ENCODE data around the gene SLC30A7. TPM values are rescaled to one million over a fixed set of nuclear protein-coding genes. Genes with fewer than 3 reads are reported as not detected.

The SLC30A7 gene
- polyA plus RNA-seq, 3 donors: 9.2 to 23.3 (median 17.6) TPM

- Histone ChIP-seq H3K27ac (ENCODE audit: low read depth in 1 of 2, low read length in 2 of 2) (peak overlapping the region in 1 of 2 donors; percentile 27), H3K79me2 (ENCODE audit: insufficient read depth, low read length) (no peaks in the 10 kb centered on the region), H3K9me3 (replicated peaks in 1 of 2; ENCODE audit: control insufficient read depth in 1 of 2, insufficient read depth in 1 of 2, low read length in 2 of 2) (no peaks in the 10 kb centered on the region), H3K4me2 (replicated peaks; ENCODE audit: extremely low read depth, low read length, poor library complexity, severe bottlenecking) (peak overlapping the region; percentile 17), H3K27me3 (ENCODE audit: control insufficient read depth in 2 of 2, insufficient read depth in 2 of 2, low read length in 2 of 2) (no peaks in the 10 kb centered on the region), H3K9ac (ENCODE audit: insufficient read depth, low read length, poor library complexity, severe bottlenecking) (no peak overlapping the region), H2AFZ (ENCODE audit: insufficient read depth, low read depth, low read length, poor library complexity, severe bottlenecking) (no peak overlapping the region), H3K4me3 (replicated peaks in 1 of 3; ENCODE audit: low read depth in 2 of 3, low read length in 3 of 3) (no peak overlapping the region), H3K36me3 (replicated peaks in 1 of 2; ENCODE audit: control insufficient read depth in 1 of 2, insufficient read depth in 2 of 2, low read length in 2 of 2) (peaks cover 3 to 12% of the 10 kb centered on the region in 2 donors), H3K4me1 (ENCODE audit: control insufficient read depth in 1 of 2, insufficient read depth in 2 of 2, low read length in 2 of 2) (peaks cover 38 to 58% of the 10 kb centered on the region in 2 donors), H4K20me1 (ENCODE audit: insufficient read depth, low read length) (no peaks in the 10 kb centered on the region)
- peaks cover 17 to 18% of the 10 kb centered on the region in 2 donors for H3K36me3 Mint-ChIP-seq
- intact Hi-C loops (cut with micrococcal nuclease): no loop called here
- no peak for TF ChIP-seq CTCF (IDR thresholded peaks at IDR 0.05)
- DNase-seq: peak; percentile 68 to 89 (median 85)
- peaks cover 0 to 1% (median 0%) of the 10 kb centered on the region in 3 donors for H3K27me3 Mint-ChIP-seq (ENCODE audit: low read depth in 3 of 3)
- no peaks in the 10 kb centered on the region for H3K9me3 Mint-ChIP-seq
- peaks cover 51% of the 10 kb centered on the region for H3K4me1 Mint-ChIP-seq
- H3K27ac Mint-ChIP-seq: peak overlapping the region; percentile 9 to 86 (median 67)
- 14% methylated on average over 1 of the region's 2 CpGs for WGBS (ENCODE audit: insufficient coverage)
- no peak overlapping the region for H3K4me3 Mint-ChIP-seq
These were observed 106.7 kb downstream of the SLC30A7 start for GRCh38 chr1:101002551-101002950.

- peaks cover 0 to 1% (median 0%) of the 10 kb centered on the region in 3 donors for H3K27me3 Mint-ChIP-seq (ENCODE audit: low read depth in 3 of 3)
These were observed 107.2 kb downstream of the SLC30A7 start for GRCh38 chr1:101003012-101003650.

More at GRCh38 chr1:101003012-101003650, 107.2 kb downstream of the SLC30A7 start:
- peaks cover 38 to 58% of the 10 kb centered on the region in 2 donors for H3K4me1 ChIP-seq (ENCODE audit: control insufficient read depth in 1 of 2, insufficient read depth in 2 of 2, low read length in 2 of 2)
- Mint-ChIP-seq H3K9me3 (no peaks in the 10 kb centered on the region), H3K27ac (peak overlapping the region; percentile 9 to 86 (median 67)), H3K36me3 (peaks cover 12 to 14% of the 10 kb centered on the region in 2 donors), H3K4me3 (no peak overlapping the region), H3K4me1 (peaks cover 51% of the 10 kb centered on the region)
- peak overlapping the region; percentile 17 for H3K4me2 ChIP-seq (replicated peaks; ENCODE audit: extremely low read depth, low read length, poor library complexity, severe bottlenecking)
- no peak overlapping the region for H2AFZ ChIP-seq (ENCODE audit: insufficient read depth, low read depth, low read length, poor library complexity, severe bottlenecking)
- intact Hi-C loops (cut with micrococcal nuclease): no loop called here
- H3K36me3 ChIP-seq (replicated peaks in 1 of 2; ENCODE audit: control insufficient read depth in 1 of 2, insufficient read depth in 2 of 2, low read length in 2 of 2): peaks cover 3 to 6% of the 10 kb centered on the region in 2 donors
- peak in 2 of 3 donors; percentile 15 to 37 for DNase-seq
- TF ChIP-seq CTCF (IDR thresholded peaks at IDR 0.05): no peak
- no peaks in the 10 kb centered on the region for H4K20me1 ChIP-seq (ENCODE audit: insufficient read depth, low read length)
- H3K27ac ChIP-seq (ENCODE audit: low read depth in 1 of 2, low read length in 2 of 2): peak overlapping the region in 1 of 2 donors; percentile 27
- no peak overlapping the region for H3K9ac ChIP-seq (ENCODE audit: insufficient read depth, low read length, poor library complexity, severe bottlenecking)
- no peaks in the 10 kb centered on the region for H3K79me2 ChIP-seq (ENCODE audit: insufficient read depth, low read length)
- no peaks in the 10 kb centered on the region for H3K9me3 ChIP-seq (replicated peaks in 1 of 2; ENCODE audit: control insufficient read depth in 1 of 2, insufficient read depth in 1 of 2, low read length in 2 of 2)
- no CpG with 5 or more reads among the region's 1 CpG for WGBS (ENCODE audit: insufficient coverage)
- no peak overlapping the region for H3K4me3 ChIP-seq (replicated peaks in 1 of 3; ENCODE audit: low read depth in 2 of 3, low read length in 3 of 3)
- no peaks in the 10 kb centered on the region for H3K27me3 ChIP-seq (ENCODE audit: control insufficient read depth in 2 of 2, insufficient read depth in 2 of 2, low read length in 2 of 2)
